Esophagus muscularis mucosa (tissue), 4 donors: ENCODE results near the gene MT1G.

Experiments used
- EP300 ChIP-seq: sonication (generic); formaldehyde crosslinking; IDR thresholded peaks from one replicate; pipeline ENCODE4 v1.6.1; 2017; ENCODE audit warnings: antibody characterized with exemption
- POLR2A ChIP-seq: fragments of 450-650 bp; IDR thresholded peaks from one replicate; pipeline ENCODE4 v1.6.1; 2017; ENCODE audit warnings: antibody characterized with exemption, moderate library complexity, mild to moderate bottlenecking, low read depth
- POLR2AphosphoS5 ChIP-seq, 2 donors: sonication (generic); formaldehyde crosslinking; IDR thresholded peaks; one replicate each; pipeline ENCODE4 v1.6.1; 2017; ENCODE audit warnings: antibody characterized with exemption in 2 of 2
- TF ChIP-seq, protein P1 (sequence below), 3 experiments: fragments of 200-600 bp in 2 of 3; fragments of 450-650 bp in 1 of 3; sonication (generic) in 2 of 3; IDR thresholded peaks; one replicate each; pipeline ENCODE4 v1.5.1; 2017 to 2019; ENCODE audit warnings: antibody characterized with exemption in 3 of 3, mild to moderate bottlenecking in 2 of 3, moderate library complexity in 1 of 3

DNA sequence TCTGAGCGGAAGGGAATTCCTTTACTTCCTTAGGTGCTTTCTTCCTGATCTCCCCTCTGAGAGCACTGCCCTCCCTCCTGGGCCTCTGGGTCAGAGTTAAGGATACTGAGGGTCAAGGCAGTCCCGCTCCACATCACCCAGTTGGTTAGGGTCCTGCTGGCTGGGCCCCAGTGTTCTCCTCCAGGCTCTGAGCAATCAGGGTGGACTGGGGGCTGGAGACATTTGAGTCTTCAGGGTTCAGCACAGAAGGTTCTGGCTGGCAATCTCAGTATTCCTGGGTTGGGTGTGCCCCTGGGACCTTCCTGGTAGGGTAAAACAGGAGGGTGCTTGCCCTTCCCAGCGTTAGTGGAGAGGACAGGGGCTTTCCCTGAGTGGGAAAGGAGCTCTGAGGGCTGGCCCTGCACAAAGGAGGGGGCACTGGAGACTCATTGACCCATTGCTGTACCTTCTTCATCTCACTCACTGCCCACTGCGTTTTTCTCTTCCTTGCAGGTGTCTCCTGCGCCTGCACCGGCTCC lies 35.0 kb downstream of the MT1G start:
- TF ChIP-seq, protein P1, sequence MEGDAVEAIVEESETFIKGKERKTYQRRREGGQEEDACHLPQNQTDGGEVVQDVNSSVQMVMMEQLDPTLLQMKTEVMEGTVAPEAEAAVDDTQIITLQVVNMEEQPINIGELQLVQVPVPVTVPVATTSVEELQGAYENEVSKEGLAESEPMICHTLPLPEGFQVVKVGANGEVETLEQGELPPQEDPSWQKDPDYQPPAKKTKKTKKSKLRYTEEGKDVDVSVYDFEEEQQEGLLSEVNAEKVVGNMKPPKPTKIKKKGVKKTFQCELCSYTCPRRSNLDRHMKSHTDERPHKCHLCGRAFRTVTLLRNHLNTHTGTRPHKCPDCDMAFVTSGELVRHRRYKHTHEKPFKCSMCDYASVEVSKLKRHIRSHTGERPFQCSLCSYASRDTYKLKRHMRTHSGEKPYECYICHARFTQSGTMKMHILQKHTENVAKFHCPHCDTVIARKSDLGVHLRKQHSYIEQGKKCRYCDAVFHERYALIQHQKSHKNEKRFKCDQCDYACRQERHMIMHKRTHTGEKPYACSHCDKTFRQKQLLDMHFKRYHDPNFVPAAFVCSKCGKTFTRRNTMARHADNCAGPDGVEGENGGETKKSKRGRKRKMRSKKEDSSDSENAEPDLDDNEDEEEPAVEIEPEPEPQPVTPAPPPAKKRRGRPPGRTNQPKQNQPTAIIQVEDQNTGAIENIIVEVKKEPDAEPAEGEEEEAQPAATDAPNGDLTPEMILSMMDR (IDR thresholded peaks at IDR 0.05): no peak
- TF ChIP-seq POLR2AphosphoS5 (IDR thresholded peaks at IDR 0.05) (no peak), POLR2A (no peak), EP300 (no peak)
